Measurements from ENCODE around the gene CYBA. TPM values are rescaled to one million over a fixed set of nuclear protein-coding genes. Genes with fewer than 3 reads are reported as not detected.

The CYBA gene
- polyA plus RNA-seq, 1 experiment, result 187 TPM

GRCh38 chr16:88686062-88686438, 35.2 kb upstream of the CYBA start:
- CTCF ChIA-PET, result interaction anchor here (1.7 to 2.2 kb wide), 2 partner anchors 14 to 16 kb away, joined by 7 to 10 read pairs; no protein-coding TSS in a partner anchor
- TF ChIP-seq CTCF (IDR thresholded peaks at IDR 0.05; ENCODE audit: insufficient read depth, low read depth, low read length), result no peak
- Histone ChIP-seq H3K36me3 (ENCODE audit: control insufficient read depth, insufficient read depth, low read length) (no peaks in the 10 kb centered on the region), H3K4me3 (ENCODE audit: low read depth, low read length) (peak overlapping the region; percentile 47), H3K27me3 (ENCODE audit: control insufficient read depth, insufficient read depth, low read length) (peaks cover 13% of the 10 kb centered on the region)
- POLR2A ChIA-PET, result no interaction called here
- no peak for DNase-seq (ENCODE audit: low read depth)

- DNase-seq (ENCODE audit: low read depth), result no peak
- ChIA-PET POLR2A (no interaction called here), CTCF (interaction anchor here (0.7 to 2.2 kb wide), 7 partner anchors 10 to 114 kb away, joined by 3 to 10 read pairs (median 4); partner anchors contain the start of gene MVD)
- H3K27me3 ChIP-seq (ENCODE audit: control insufficient read depth, insufficient read depth, low read length), result peaks cover 11% of the 10 kb centered on the region
- H3K4me3 ChIP-seq (ENCODE audit: low read depth, low read length), result peak overlapping the region; percentile 47
- H3K36me3 ChIP-seq (ENCODE audit: control insufficient read depth, insufficient read depth, low read length), result no peaks in the 10 kb centered on the region
- TF ChIP-seq CTCF (IDR thresholded peaks at IDR 0.05; ENCODE audit: insufficient read depth, low read depth, low read length), result peak; percentile 91
Observed at GRCh38 chr16:88685156-88686061, 34.6 kb upstream of the CYBA start.

- ChIA-PET POLR2A (no interaction called here), CTCF (interaction anchor here (0.7 to 2.2 kb wide), 7 partner anchors 10 to 114 kb away, joined by 3 to 10 read pairs (median 4); partner anchors contain the start of gene MVD)
- no peak for DNase-seq (ENCODE audit: low read depth)
Observed at GRCh38 chr16:88684569-88685155, 33.8 kb upstream of the CYBA start.

GRCh38 chr16:88681709-88682451, 31.0 kb upstream of the CYBA start:
- POLR2A ChIA-PET, result no interaction called here
- Histone ChIP-seq H3K4me3 (ENCODE audit: low read depth, low read length) (no peak overlapping the region), H3K27me3 (ENCODE audit: control insufficient read depth, insufficient read depth, low read length) (0 out of 2 replicates have a peak, but pooled peaks cover 2% of the 10 kb centered on the region), H3K36me3 (ENCODE audit: control insufficient read depth, insufficient read depth, low read length) (no peaks in the 10 kb centered on the region)
- CTCF ChIA-PET, result no interaction called here
- no peak for TF ChIP-seq CTCF (IDR thresholded peaks at IDR 0.05; ENCODE audit: insufficient read depth, low read depth, low read length)
- no peak for DNase-seq (ENCODE audit: low read depth)

More at GRCh38 chr16:88684569-88685155, 33.8 kb upstream of the CYBA start:
- TF ChIP-seq CTCF (IDR thresholded peaks at IDR 0.05; ENCODE audit: insufficient read depth, low read depth, low read length), result no peak
- Histone ChIP-seq H3K36me3 (ENCODE audit: control insufficient read depth, insufficient read depth, low read length) (no peaks in the 10 kb centered on the region), H3K27me3 (ENCODE audit: control insufficient read depth, insufficient read depth, low read length) (peaks cover 9% of the 10 kb centered on the region), H3K4me3 (ENCODE audit: low read depth, low read length) (no peak overlapping the region)

Measured in BJ (cell line).